ENCODE data around the gene SLAMF8. TPM values are rescaled to one million over a fixed set of nuclear protein-coding genes. Genes with fewer than 3 reads are reported as not detected.

SLAMF8 gene
- total RNA-seq, 1 donor from 2014 or later: 0.27 TPM

DNA sequence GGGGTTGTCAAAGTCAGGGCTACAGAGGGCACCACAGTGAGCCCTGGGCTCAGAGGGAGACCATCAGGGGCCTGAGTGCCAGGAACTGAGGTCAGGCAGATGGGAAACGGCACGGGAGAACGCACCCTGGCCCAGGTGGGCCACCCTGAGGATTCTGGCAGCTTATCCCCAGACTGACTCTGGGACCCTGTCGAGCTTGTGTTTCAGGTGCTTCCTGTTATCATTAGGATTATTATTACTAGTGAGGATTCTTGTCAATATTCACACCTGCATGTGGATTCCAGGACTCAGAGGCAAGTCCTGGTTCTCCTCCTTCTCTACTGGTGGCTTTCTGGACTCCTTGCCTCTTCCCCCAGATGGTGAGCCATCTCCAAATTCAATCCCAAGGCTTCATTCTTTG, 20.6 kb downstream of the SLAMF8 start:
- Mint-ChIP-seq H3K4me3 (no peak overlapping the region), H3K27ac (no peak overlapping the region), H3K36me3 (ENCODE audit: low read depth) (no peaks in the 10 kb centered on the region), H3K4me1 (no peaks in the 10 kb centered on the region), H3K9me3 (no peaks in the 10 kb centered on the region), H3K27me3 (peaks cover 31% of the 10 kb centered on the region)
- CTCF ChIA-PET: no interaction called here
- POLR2A ChIA-PET: no interaction called here
- no peak for TF ChIP-seq CTCF (IDR thresholded peaks at IDR 0.05)
- no peak for ATAC-seq (ENCODE audit: low read depth)
- intact Hi-C loops (cut with micrococcal nuclease): no loop called here
- no peak for DNase-seq

GRCh38 chr1:159848326-159848725, 21.7 kb downstream of the SLAMF8 start:
- DNase-seq: no peak
- peaks cover 31% of the 10 kb centered on the region for H3K27me3 Mint-ChIP-seq
- no peak overlapping the region for H3K4me3 Mint-ChIP-seq
- TF ChIP-seq CTCF (IDR thresholded peaks at IDR 0.05): no peak
- H3K4me1 Mint-ChIP-seq: no peaks in the 10 kb centered on the region
- H3K27ac Mint-ChIP-seq: no peak overlapping the region
- POLR2A ChIA-PET: no interaction called here
- no peak for ATAC-seq (ENCODE audit: low read depth)
- intact Hi-C loops (cut with micrococcal nuclease): no loop called here
- no peaks in the 10 kb centered on the region for H3K9me3 Mint-ChIP-seq
- CTCF ChIA-PET: no interaction called here
- no peaks in the 10 kb centered on the region for H3K36me3 Mint-ChIP-seq (ENCODE audit: low read depth)

DNA sequence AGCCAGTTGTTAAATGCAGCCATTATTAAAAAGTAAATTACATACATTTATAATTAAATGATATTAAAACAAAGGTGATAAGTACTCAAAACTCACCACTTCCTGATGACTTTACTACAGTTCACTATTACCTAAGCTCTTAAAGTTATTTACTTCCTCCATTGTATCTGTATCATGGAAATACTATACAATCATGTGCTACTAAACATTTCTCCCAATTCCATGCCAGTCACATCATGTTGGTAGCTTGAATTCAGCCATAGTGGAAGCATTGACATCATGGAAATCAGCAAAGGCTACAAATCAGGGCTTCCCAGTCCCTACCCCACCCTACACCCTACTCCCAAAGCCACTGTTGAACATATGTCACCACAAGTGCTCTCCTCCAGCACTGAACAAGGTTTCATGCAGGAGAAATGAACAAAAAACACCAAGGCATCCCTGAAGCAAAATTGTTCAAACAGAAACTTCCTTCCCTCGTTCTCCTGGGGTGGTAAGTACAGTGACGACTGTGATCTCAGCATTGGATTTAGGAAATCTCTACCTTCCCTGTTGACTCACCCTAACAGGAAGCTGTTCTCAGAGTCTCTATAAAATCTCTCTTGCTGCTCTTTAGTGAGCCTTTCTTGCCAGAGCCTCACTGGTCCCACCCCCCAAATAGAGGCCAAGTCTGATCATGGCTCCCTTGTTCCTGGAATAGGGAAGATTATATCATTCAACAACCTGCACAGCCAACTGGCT, 23.1 kb downstream of the SLAMF8 start:
- intact Hi-C loops (cut with micrococcal nuclease): loop anchor here (5.0 kb wide), 1 partner anchor 43 kb away; no protein-coding TSS in a partner anchor
- TF ChIP-seq CTCF (IDR thresholded peaks at IDR 0.05): no peak
- CTCF ChIA-PET: interaction anchor here (0.7 to 1.9 kb wide), 2 partner anchors 20 to 40 kb away, joined by 3 to 13 read pairs; no protein-coding TSS in a partner anchor
- POLR2A ChIA-PET: no interaction called here
- ATAC-seq (ENCODE audit: low read depth) (no peak), DNase-seq (no peak)
- H3K4me3 Mint-ChIP-seq: no peak overlapping the region
- H3K27me3 Mint-ChIP-seq: peaks cover 18% of the 10 kb centered on the region
- H3K27ac Mint-ChIP-seq: no peak overlapping the region
- H3K36me3 Mint-ChIP-seq (ENCODE audit: low read depth): no peaks in the 10 kb centered on the region
- no peaks in the 10 kb centered on the region for H3K9me3 Mint-ChIP-seq
- H3K4me1 Mint-ChIP-seq: peaks cover 8% of the 10 kb centered on the region

DNA sequence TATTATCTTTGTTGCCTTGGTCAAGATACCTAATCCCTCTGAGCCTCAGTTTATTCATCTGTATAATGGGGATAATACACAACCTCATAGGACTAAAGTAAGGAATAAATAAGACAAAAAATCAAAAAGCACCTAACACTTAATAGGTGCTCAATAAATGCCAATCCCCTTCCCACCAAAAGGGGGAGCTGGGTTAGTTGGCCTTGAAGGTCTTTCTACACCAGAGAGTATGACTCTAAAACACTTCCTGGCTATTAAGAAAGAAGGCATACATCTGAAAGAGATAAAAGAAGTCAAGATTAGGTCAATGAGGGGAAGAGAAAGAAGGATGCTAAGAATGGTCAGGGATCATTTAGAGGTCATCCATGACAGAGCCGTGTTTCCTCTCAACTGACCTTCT, 24.7 kb downstream of the SLAMF8 start:
- no peak for DNase-seq
- POLR2A ChIA-PET: no interaction called here
- no peak overlapping the region for H3K4me3 Mint-ChIP-seq

More for the DNA sequence above, 24.7 kb downstream of the SLAMF8 start:
- CTCF ChIA-PET: interaction anchor here (0.6 to 1.9 kb wide), 2 partner anchors 39 to 41 kb away, joined by 3 to 13 read pairs; no protein-coding TSS in a partner anchor
- no peak for ATAC-seq (ENCODE audit: low read depth)
- H3K36me3 Mint-ChIP-seq (ENCODE audit: low read depth): no peaks in the 10 kb centered on the region
- peaks cover 17% of the 10 kb centered on the region for H3K27me3 Mint-ChIP-seq
- H3K27ac Mint-ChIP-seq: no peak overlapping the region
- peaks cover 12% of the 10 kb centered on the region for H3K4me1 Mint-ChIP-seq
- TF ChIP-seq CTCF (IDR thresholded peaks at IDR 0.05): no peak
- intact Hi-C loops (cut with micrococcal nuclease): loop anchor here (5.0 kb wide), 1 partner anchor 41 kb away; no protein-coding TSS in a partner anchor
- H3K9me3 Mint-ChIP-seq: no peaks in the 10 kb centered on the region
